ENCODE results near the gene CD6. TPM values are rescaled to one million over a fixed set of nuclear protein-coding genes. Genes with fewer than 3 reads are reported as not detected.
A peak's percentile ranks its signal among the peaks of the same experiment; 100 is the strongest.

The CD6 gene
- total and polyA plus RNA-seq, 11 donors: 0.08 to 6.1 (median 0.34) TPM; not detected in 1

DNA sequence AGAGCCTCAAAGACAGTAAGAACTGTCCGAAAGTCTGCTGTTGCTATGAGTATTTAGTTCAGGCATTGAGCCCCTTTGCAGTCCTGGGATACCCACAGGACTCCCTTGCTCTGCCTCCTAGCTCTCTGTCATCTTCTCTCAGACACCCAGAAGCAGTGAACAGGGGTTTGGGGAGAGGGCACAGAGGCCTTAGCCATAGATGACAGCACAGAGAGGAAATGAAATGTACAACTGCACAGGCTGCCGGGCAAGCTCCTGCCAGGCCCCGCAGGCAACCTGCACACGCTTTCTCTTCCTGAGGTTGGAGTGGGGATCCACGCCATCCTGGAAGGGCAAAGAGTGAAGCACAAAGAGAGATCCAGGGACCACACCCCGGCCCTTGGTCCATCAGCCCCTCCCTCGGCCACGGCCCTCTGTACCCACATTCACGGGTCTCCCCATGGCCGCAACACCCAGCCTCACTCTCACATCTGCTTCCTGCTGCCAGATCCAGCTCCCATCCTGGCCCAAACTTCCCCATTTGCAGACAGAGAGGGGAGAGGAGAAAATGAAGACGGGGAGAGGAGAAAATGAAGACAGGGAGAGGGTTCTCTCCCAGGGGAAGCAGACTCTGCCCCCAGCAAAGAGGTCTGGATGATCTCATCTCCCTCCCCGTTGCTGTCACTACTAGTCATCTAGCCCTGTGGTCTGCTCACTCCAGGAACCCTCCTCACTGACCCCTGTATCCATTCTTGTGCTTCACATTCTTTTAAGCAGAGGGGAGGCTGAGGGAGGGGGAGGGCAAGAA lies 40.7 kb downstream of the CD6 start:
- no peak for TF ChIP-seq POLR2A (IDR thresholded peaks at IDR 0.05)
- TF ChIP-seq, protein P1, sequence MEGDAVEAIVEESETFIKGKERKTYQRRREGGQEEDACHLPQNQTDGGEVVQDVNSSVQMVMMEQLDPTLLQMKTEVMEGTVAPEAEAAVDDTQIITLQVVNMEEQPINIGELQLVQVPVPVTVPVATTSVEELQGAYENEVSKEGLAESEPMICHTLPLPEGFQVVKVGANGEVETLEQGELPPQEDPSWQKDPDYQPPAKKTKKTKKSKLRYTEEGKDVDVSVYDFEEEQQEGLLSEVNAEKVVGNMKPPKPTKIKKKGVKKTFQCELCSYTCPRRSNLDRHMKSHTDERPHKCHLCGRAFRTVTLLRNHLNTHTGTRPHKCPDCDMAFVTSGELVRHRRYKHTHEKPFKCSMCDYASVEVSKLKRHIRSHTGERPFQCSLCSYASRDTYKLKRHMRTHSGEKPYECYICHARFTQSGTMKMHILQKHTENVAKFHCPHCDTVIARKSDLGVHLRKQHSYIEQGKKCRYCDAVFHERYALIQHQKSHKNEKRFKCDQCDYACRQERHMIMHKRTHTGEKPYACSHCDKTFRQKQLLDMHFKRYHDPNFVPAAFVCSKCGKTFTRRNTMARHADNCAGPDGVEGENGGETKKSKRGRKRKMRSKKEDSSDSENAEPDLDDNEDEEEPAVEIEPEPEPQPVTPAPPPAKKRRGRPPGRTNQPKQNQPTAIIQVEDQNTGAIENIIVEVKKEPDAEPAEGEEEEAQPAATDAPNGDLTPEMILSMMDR (IDR thresholded peaks at IDR 0.05): no peak
- DNase-seq (peak in 1 of 5 donors; percentile 59), ATAC-seq (peak in 2 of 4 donors; percentile 17 to 51)
- H3K27ac ChIP-seq: no peak overlapping the region
- no peak overlapping the region for H3K4me3 ChIP-seq
- H3K36me3 ChIP-seq: no peaks in the 10 kb centered on the region
- peaks cover 0 to 20% (median 11%) of the 10 kb centered on the region in 12 donors for H3K4me1 ChIP-seq
- peaks cover 0 to 40% (median 12%) of the 10 kb centered on the region in 9 donors for H3K27me3 ChIP-seq
- intact Hi-C loops (cut with DNase I): no loop called here
- WGBS, 4 donors: 61 to 70% (median 67%) methylated on average over 12 of the region's 12 CpGs
- H3K9me3 ChIP-seq: no peaks in the 10 kb centered on the region

DNA sequence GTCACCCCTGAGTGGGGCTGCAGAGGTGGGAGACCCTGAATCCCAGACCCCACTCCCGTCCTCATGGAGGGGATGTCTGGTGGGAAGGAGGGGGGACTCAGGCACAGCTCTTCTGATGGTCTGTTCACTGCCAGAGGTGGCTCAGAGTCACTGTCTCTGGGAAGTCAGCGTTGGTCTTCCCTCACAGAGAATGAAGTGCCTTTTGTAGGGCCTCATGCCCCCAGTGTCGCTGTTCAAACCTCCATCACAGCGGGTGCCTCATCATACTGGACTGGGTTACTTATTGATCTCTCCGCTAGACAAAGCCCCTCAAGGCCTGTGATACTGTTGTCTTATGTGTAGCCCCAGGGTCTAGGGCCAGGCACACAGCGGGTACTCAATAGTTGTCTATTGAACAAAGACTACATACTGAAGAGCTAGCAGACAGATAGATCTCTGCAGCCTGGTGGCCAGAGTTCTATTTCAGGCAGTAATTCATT lies 41.3 kb downstream of the CD6 start:
- H3K4me3 ChIP-seq: no peak overlapping the region
- H3K36me3 ChIP-seq: no peaks in the 10 kb centered on the region
- DNase-seq (no peak), ATAC-seq (no peak)
- peaks cover 0 to 14% (median 5%) of the 10 kb centered on the region in 12 donors for H3K4me1 ChIP-seq
- TF ChIP-seq, protein P1 (IDR thresholded peaks at IDR 0.05): no peak
- TF ChIP-seq POLR2A (IDR thresholded peaks at IDR 0.05): no peak
- no peak overlapping the region for H3K27ac ChIP-seq
- intact Hi-C loops (cut with DNase I): no loop called here
- peaks cover 0 to 39% (median 6%) of the 10 kb centered on the region in 9 donors for H3K27me3 ChIP-seq
- WGBS, 4 donors: 85 to 98% (median 93%) methylated on average over 4 to 6 of the region's 6 CpGs
- H3K9me3 ChIP-seq: no peaks in the 10 kb centered on the region

DNA sequence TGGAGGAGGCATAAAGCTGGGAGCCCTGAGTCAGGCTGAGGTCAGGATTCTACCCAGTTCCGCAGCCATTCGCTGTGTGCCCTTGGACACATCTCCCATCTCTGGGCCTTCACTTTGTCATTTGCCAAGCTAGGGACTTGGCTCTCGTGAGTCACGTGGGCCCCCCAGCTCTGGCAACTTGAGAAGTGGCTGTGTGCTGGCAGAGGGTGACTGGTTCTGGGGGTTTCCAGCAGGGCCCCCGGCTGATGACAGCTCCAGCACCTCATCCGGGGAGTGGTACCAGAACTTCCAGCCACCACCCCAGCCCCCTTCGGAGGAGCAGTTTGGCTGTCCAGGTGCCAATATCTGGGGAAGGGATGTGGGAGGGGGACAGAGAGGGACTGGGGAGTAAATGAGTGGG lies 46.6 kb downstream of the CD6 start:
- peaks cover 0 to 46% (median 10%) of the 10 kb centered on the region in 9 donors for H3K27me3 ChIP-seq
- intact Hi-C loops (cut with DNase I): no loop called here
- H3K4me1 ChIP-seq: peaks cover 0 to 16% (median 0%) of the 10 kb centered on the region in 12 donors
- H3K27ac ChIP-seq: no peak overlapping the region
- ATAC-seq (no peak), DNase-seq (no peak)
- no peak for TF ChIP-seq POLR2A (IDR thresholded peaks at IDR 0.05)
- TF ChIP-seq, protein P1 (IDR thresholded peaks at IDR 0.05): no peak
- WGBS, 4 donors: 67 to 74% (median 70%) methylated on average over 7 of the region's 7 CpGs
- no peak overlapping the region for H3K4me3 ChIP-seq
- no peaks in the 10 kb centered on the region for H3K9me3 ChIP-seq
- no peaks in the 10 kb centered on the region for H3K36me3 ChIP-seq

- WGBS, 4 donors: 80 to 91% (median 82%) methylated on average over 9 to 19 of the region's 19 CpGs
- H3K27me3 ChIP-seq: peaks cover 0 to 46% (median 10%) of the 10 kb centered on the region in 9 donors
- no peak for DNase-seq
- ATAC-seq: no peak
- TF ChIP-seq, protein P1 (IDR thresholded peaks at IDR 0.05): no peak
- TF ChIP-seq POLR2A (IDR thresholded peaks at IDR 0.05): no peak
- H3K36me3 ChIP-seq: no peaks in the 10 kb centered on the region
- H3K4me1 ChIP-seq: peaks cover 0 to 25% (median 0%) of the 10 kb centered on the region in 12 donors
- no peaks in the 10 kb centered on the region for H3K9me3 ChIP-seq
- no peak overlapping the region for H3K27ac ChIP-seq
- intact Hi-C loops (cut with DNase I): no loop called here
- no peak overlapping the region for H3K4me3 ChIP-seq
These were observed 47.8 kb downstream of the CD6 start for GRCh38 chr11:61019037-61019831.

Data from heart left ventricle (tissue), 16 donors.